Measurements from ENCODE around the gene CLEC4A. TPM values are rescaled to one million over a fixed set of nuclear protein-coding genes. Genes with fewer than 3 reads are reported as not detected.

Gene CLEC4A
- total RNA-seq, 1 donor from 2014 or later = 0.32 TPM

Other genes starting within 250 kb of the CLEC4A start
- 280 and 289 TPM in 2 replicates for gene SLC2A3, start 187.4 kb upstream of the CLEC4A start, total RNA-seq
- gene FOXJ2, start 90.9 kb upstream of the CLEC4A start, total RNA-seq = 16.0 and 16.1 TPM in 2 replicates
- 3.6 TPM in 2 replicates for gene C3AR1, start 57.3 kb upstream of the CLEC4A start, total RNA-seq
- 37.9 and 38.9 TPM in 2 replicates for gene NECAP1, start 41.3 kb upstream of the CLEC4A start, total RNA-seq
- gene ZNF705A, start 33.4 kb downstream of the CLEC4A start, total RNA-seq = not detected in 2 replicates
- 0.09 and 0.36 TPM in 2 replicates for gene FAM90A1, start 104.0 kb downstream of the CLEC4A start, total RNA-seq